Neural progenitor cell (in vitro differentiated cells): ENCODE measurements around the gene GPD2. TPM values are rescaled to one million over a fixed set of nuclear protein-coding genes. Genes with fewer than 3 reads are reported as not detected.

ENCODE experiments used
- DNase-seq: peaks from one replicate; pipeline ENCODE4 v3.0.0-alpha.2; 2016; ENCODE audit warnings: low spot score
- H2AFZ ChIP-seq: fragments of 200-600 bp; sonication (generic); replicated peaks from 2 replicates; pipeline ENCODE4 v1.6.1; 2016; ENCODE audit warnings: antibody characterized with exemption
- H3F3A ChIP-seq: fragments of 200-600 bp; sonication (generic); 2 replicates; pipeline ENCODE4 v1.6.1; 2016; ENCODE audit warnings: antibody characterized with exemption, low read depth
- H3K27ac ChIP-seq: fragments of 200-600 bp; sonication (generic); 2 replicates; pipeline ENCODE4 v1.5.1; 2016; ENCODE audit warnings: mild to moderate bottlenecking
- H3K27me3 ChIP-seq: fragments of 200-600 bp; sonication (generic); 2 replicates; pipeline ENCODE4 v1.6.1; 2016; ENCODE audit warnings: mild to moderate bottlenecking, moderate library complexity
- H3K36me3 ChIP-seq: fragments of 200-600 bp; sonication (generic); 2 replicates; pipeline ENCODE4 v1.5.1; 2016
- H3K4me1 ChIP-seq: fragments of 200-600 bp; sonication (generic); 2 replicates; pipeline ENCODE4 v1.6.1; 2016; ENCODE audit warnings: mixed run types
- H3K4me2 ChIP-seq: fragments of 200-600 bp; sonication (generic); 2 replicates; pipeline ENCODE4 v1.6.1; 2016
- H3K4me3 ChIP-seq: fragments of 200-600 bp; sonication (generic); 2 replicates; pipeline ENCODE4 v1.5.1; 2016
- H3K79me2 ChIP-seq: fragments of 200-600 bp; sonication (generic); 2 replicates; pipeline ENCODE4 v1.6.1; 2016; ENCODE audit warnings: low read depth
- H3K9ac ChIP-seq: fragments of 200-600 bp; sonication (generic); 2 replicates; pipeline ENCODE4 v1.6.1; 2016
- H3K9me3 ChIP-seq: fragments of 200-600 bp; sonication (generic); 2 replicates; pipeline ENCODE4 v1.5.1; 2016; ENCODE audit warnings: low read depth
- H4K20me1 ChIP-seq: fragments of 200-600 bp; sonication (generic); 2 replicates; pipeline ENCODE4 v1.6.1; 2016; ENCODE audit warnings: low read depth
- H3K27ac Mint-ChIP-seq: 3 replicates; pipeline ENCODE4 v1.8.0; 2021; ENCODE audit warnings: mixed read lengths
- H3K27me3 Mint-ChIP-seq: 2 replicates; pipeline ENCODE4 v1.8.0; 2022; ENCODE audit warnings: low read depth, mild to moderate bottlenecking, inconsistent platforms, moderate library complexity, mixed read lengths; ENCODE audit not compliant: insufficient read depth
- H3K36me3 Mint-ChIP-seq: 3 replicates; pipeline ENCODE4 v1.8.0; 2021; ENCODE audit warnings: mixed read lengths
- H3K4me1 Mint-ChIP-seq: 3 replicates; pipeline ENCODE4 v1.8.0; 2021; ENCODE audit warnings: mixed read lengths
- H3K4me3 Mint-ChIP-seq: 3 replicates; pipeline ENCODE4 v1.8.0; 2021; ENCODE audit warnings: mild to moderate bottlenecking, moderate library complexity, mixed read lengths
- H3K9me3 Mint-ChIP-seq: 3 replicates; pipeline ENCODE4 v1.8.0; 2020; ENCODE audit warnings: mixed read lengths
- CTCF ChIP-seq: fragments of 200-600 bp; sonication (generic); IDR thresholded peaks from 2 replicates; pipeline ENCODE4 v1.5.1; 2017; ENCODE audit warnings: antibody characterized with exemption, mild to moderate bottlenecking
- EZH2 ChIP-seq: fragments of 200-600 bp; sonication (generic); IDR thresholded peaks from 2 replicates; pipeline ENCODE4 v1.6.1; 2017; ENCODE audit warnings: antibody characterized with exemption, mild to moderate bottlenecking, moderate library complexity
- EZH2phosphoT487 ChIP-seq: fragments of 200-600 bp; sonication (generic); IDR thresholded peaks from 2 replicates; pipeline ENCODE4 v1.6.1; 2017; ENCODE audit warnings: antibody characterized with exemption
- total RNA-seq: library from RNA; depleted of rRNA; stranded (reverse); fragments of >200 nt; gene quantifications from 2 replicates; pipeline ENCODE4 v1.2.3, GENCODE V29; 2015; ENCODE audit warnings: low replicate concordance

GPD2 gene
- total RNA-seq, 1 donor from 2014 or later, result 176 TPM

GRCh38 chr2:156405586-156405985 is 30.6 kb upstream of the GPD2 start:
- no peak overlapping the region for H2AFZ ChIP-seq
- H3K4me3 Mint-ChIP-seq, result no peak overlapping the region
- no peak overlapping the region for H3K4me2 ChIP-seq
- peaks cover 12% of the 10 kb centered on the region for H3K27me3 Mint-ChIP-seq
- peaks cover 5% of the 10 kb centered on the region for H3K36me3 Mint-ChIP-seq
- TF ChIP-seq EZH2phosphoT487, result no peak
- TF ChIP-seq EZH2, result no peak
- no peak for TF ChIP-seq CTCF
- H3K79me2 ChIP-seq, result no peaks in the 10 kb centered on the region
- H3K36me3 ChIP-seq, result no peaks in the 10 kb centered on the region
- H3K9me3 ChIP-seq, result no peaks in the 10 kb centered on the region
- DNase-seq, result no peak
- no peak overlapping the region for H3K4me3 ChIP-seq
- peaks cover 7% of the 10 kb centered on the region for H3K4me1 Mint-ChIP-seq
- peaks cover 5% of the 10 kb centered on the region for H3K9me3 Mint-ChIP-seq
- H3K27ac ChIP-seq, result no peak overlapping the region
- no peak overlapping the region for H3K9ac ChIP-seq
- H3K4me1 ChIP-seq, result no peaks in the 10 kb centered on the region
- H3F3A ChIP-seq, result peaks cover 3% of the 10 kb centered on the region
- H3K27me3 ChIP-seq, result no peaks in the 10 kb centered on the region
- H3K27ac Mint-ChIP-seq, result no peak overlapping the region
- H4K20me1 ChIP-seq, result no peaks in the 10 kb centered on the region

- H3K36me3 Mint-ChIP-seq, result no peaks in the 10 kb centered on the region
- H3K27me3 ChIP-seq, result no peaks in the 10 kb centered on the region
- no peak for TF ChIP-seq EZH2phosphoT487
- TF ChIP-seq EZH2, result no peak
- TF ChIP-seq CTCF, result no peak
- no peak overlapping the region for H3K4me3 ChIP-seq
- H3K27ac ChIP-seq, result no peak overlapping the region
- H3K79me2 ChIP-seq, result no peaks in the 10 kb centered on the region
- no peaks in the 10 kb centered on the region for H3F3A ChIP-seq
- H3K27me3 Mint-ChIP-seq, result no peaks in the 10 kb centered on the region
- no peak overlapping the region for H3K4me3 Mint-ChIP-seq
- H3K4me1 Mint-ChIP-seq, result no peaks in the 10 kb centered on the region
- H3K4me1 ChIP-seq, result no peaks in the 10 kb centered on the region
- DNase-seq, result no peak
- H3K4me2 ChIP-seq, result no peak overlapping the region
- no peak overlapping the region for H3K27ac Mint-ChIP-seq
- no peak overlapping the region for H3K9ac ChIP-seq
- H4K20me1 ChIP-seq, result no peaks in the 10 kb centered on the region
- no peaks in the 10 kb centered on the region for H3K36me3 ChIP-seq
- H3K9me3 ChIP-seq, result no peaks in the 10 kb centered on the region
- H2AFZ ChIP-seq, result no peak overlapping the region
- no peaks in the 10 kb centered on the region for H3K9me3 Mint-ChIP-seq
These were observed 24.3 kb upstream of the GPD2 start for GRCh38 chr2:156411835-156412234.

- H3K9me3 Mint-ChIP-seq, result peaks cover 7% of the 10 kb centered on the region
- H3K4me2 ChIP-seq, result no peak overlapping the region
- no peaks in the 10 kb centered on the region for H3F3A ChIP-seq
- H2AFZ ChIP-seq, result no peak overlapping the region
- H3K4me3 Mint-ChIP-seq, result no peak overlapping the region
- H3K27me3 Mint-ChIP-seq, result peaks cover 3% of the 10 kb centered on the region
- DNase-seq, result no peak
- TF ChIP-seq CTCF (no peak), EZH2 (no peak), EZH2phosphoT487 (no peak)
- H3K27ac Mint-ChIP-seq, result no peak overlapping the region
- peaks cover 8% of the 10 kb centered on the region for H3K4me1 ChIP-seq
- H3K9ac ChIP-seq, result no peak overlapping the region
- no peak overlapping the region for H3K27ac ChIP-seq
- H3K9me3 ChIP-seq, result no peaks in the 10 kb centered on the region
- no peaks in the 10 kb centered on the region for H4K20me1 ChIP-seq
- H3K4me1 Mint-ChIP-seq, result no peaks in the 10 kb centered on the region
- no peak overlapping the region for H3K4me3 ChIP-seq
- no peaks in the 10 kb centered on the region for H3K36me3 ChIP-seq
- H3K27me3 ChIP-seq, result no peaks in the 10 kb centered on the region
- H3K79me2 ChIP-seq, result no peaks in the 10 kb centered on the region
- H3K36me3 Mint-ChIP-seq, result no peaks in the 10 kb centered on the region
These were observed 14.3 kb upstream of the GPD2 start for GRCh38 chr2:156421851-156422250.
